Loucy (cell line): ENCODE data around the gene CACNA2D3.

Experiments used
- H2AFZ ChIP-seq: fragments of 200-600 bp; sonication (generic); 2 replicates; pipeline ENCODE4 v1.6.0; 2016; ENCODE audit warnings: antibody characterized with exemption, mild to moderate bottlenecking, low read length, moderate library complexity
- H3F3A ChIP-seq: fragments of 200-600 bp; 2 replicates; pipeline ENCODE4 v1.6.0; 2016; ENCODE audit warnings: antibody characterized with exemption, low read depth, mild to moderate bottlenecking
- H3K27me3 ChIP-seq: fragments of 200-600 bp; sonication (generic); 2 replicates; pipeline ENCODE4 v1.6.1; 2014; ENCODE audit warnings: low read length, mild to moderate bottlenecking; ENCODE audit not compliant: insufficient read depth, poor library complexity, severe bottlenecking
- H3K36me3 ChIP-seq: fragments of 200-600 bp; sonication (generic); 2 replicates; pipeline ENCODE4 v1.6.1; 2016; ENCODE audit warnings: low read length; ENCODE audit not compliant: insufficient read depth
- H3K4me1 ChIP-seq: fragments of 200-600 bp; sonication (generic); 2 replicates; pipeline ENCODE4 v1.5.1; 2014; ENCODE audit warnings: low read length, mild to moderate bottlenecking; ENCODE audit not compliant: insufficient read depth, poor library complexity, severe bottlenecking
- H3K4me2 ChIP-seq: fragments of 200-600 bp; sonication (generic); 2 replicates; pipeline ENCODE4 v1.6.0; 2014; ENCODE audit warnings: antibody characterized with exemption, low read length, low read depth, mild to moderate bottlenecking; ENCODE audit not compliant: poor library complexity, severe bottlenecking
- H3K4me3 ChIP-seq: fragments of 200-600 bp; sonication (generic); 2 replicates; pipeline ENCODE4 v1.5.1; 2014; ENCODE audit warnings: low read length, mild to moderate bottlenecking, mixed read lengths; ENCODE audit not compliant: poor library complexity, severe bottlenecking
- H3K79me2 ChIP-seq: fragments of 200-600 bp; sonication (generic); 2 replicates; pipeline ENCODE4 v1.6.1; 2014; ENCODE audit warnings: low read length; ENCODE audit not compliant: insufficient read depth
- H3K9ac ChIP-seq: fragments of 200-600 bp; sonication (generic); 2 replicates; pipeline ENCODE4 v1.6.0; 2014; ENCODE audit warnings: mild to moderate bottlenecking, low read depth, low read length, moderate library complexity; ENCODE audit not compliant: poor library complexity, severe bottlenecking
- H3K9me2 ChIP-seq: fragments of 200-600 bp; sonication (generic); replicated peaks from 2 replicates; pipeline ENCODE4 v1.6.1; 2016; ENCODE audit warnings: low read depth, low read length, mixed read lengths
- H3K9me3 ChIP-seq: fragments of 200-600 bp; sonication (generic); 2 replicates; pipeline ENCODE4 v1.6.1; 2014; ENCODE audit warnings: mild to moderate bottlenecking, antibody characterized with exemption, low read length, low read depth; ENCODE audit not compliant: insufficient read depth
- H4K20me1 ChIP-seq: fragments of 200-600 bp; sonication (generic); 2 replicates; pipeline ENCODE4 v1.6.0; 2014; ENCODE audit warnings: antibody characterized with exemption, low read length, mild to moderate bottlenecking; ENCODE audit not compliant: insufficient read depth, poor library complexity, severe bottlenecking
- CTCF ChIP-seq: fragments of 200-600 bp; sonication (generic); conservative IDR thresholded peaks from 2 replicates; pipeline ENCODE4 v1.5.1; 2014; ENCODE audit warnings: mild to moderate bottlenecking, antibody characterized with exemption, low read length
- EZH2phosphoT487 ChIP-seq: fragments of 200-600 bp; IDR thresholded peaks from 2 replicates; pipeline ENCODE4 v1.6.1; 2018; ENCODE audit warnings: antibody characterized with exemption, mild to moderate bottlenecking, moderate library complexity, borderline replicate concordance

Gene CACNA2D3

GRCh38 chr3:54670201-54671000, 548.0 kb downstream of the CACNA2D3 start:
- Histone ChIP-seq H3K4me2 (no peak overlapping the region), H4K20me1 (no peaks in the 10 kb centered on the region), H3K9me3 (0 out of 2 replicates have a peak, but pooled peaks cover 3% of the 10 kb centered on the region), H3K27me3 (no peaks in the 10 kb centered on the region), H3K9me2 (no peaks in the 10 kb centered on the region), H3K9ac (no peak overlapping the region), H3K4me3 (no peak overlapping the region), H3K36me3 (no peaks in the 10 kb centered on the region), H3F3A (no peaks in the 10 kb centered on the region), H2AFZ (no peak overlapping the region), H3K79me2 (no peaks in the 10 kb centered on the region), H3K4me1 (no peaks in the 10 kb centered on the region)
- TF ChIP-seq CTCF (no peak), EZH2phosphoT487 (no peak)

DNA sequence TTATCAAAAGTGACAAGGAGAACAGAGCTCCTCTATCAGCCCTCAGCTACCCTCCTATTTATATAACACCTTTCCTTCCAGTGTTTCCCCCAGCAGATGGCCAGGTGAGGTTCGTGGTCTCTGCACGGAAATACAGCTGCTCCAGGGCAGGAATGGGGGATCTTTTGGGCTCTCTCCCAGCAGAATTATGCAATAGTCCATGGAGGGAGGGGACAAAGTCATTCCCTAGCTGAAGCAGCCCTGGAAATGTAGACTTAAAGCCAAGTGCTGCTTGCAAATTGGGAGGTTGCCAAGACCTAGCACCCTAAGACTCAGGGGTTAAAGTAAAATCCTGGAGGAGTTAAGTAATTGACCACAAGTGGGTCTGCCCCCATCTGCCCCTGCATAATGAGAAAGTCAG, 549.2 kb downstream of the CACNA2D3 start:
- no peaks in the 10 kb centered on the region for H3K27me3 ChIP-seq
- H3K4me1 ChIP-seq: no peaks in the 10 kb centered on the region
- no peak overlapping the region for H3K4me3 ChIP-seq
- no peak overlapping the region for H3K9ac ChIP-seq
- no peaks in the 10 kb centered on the region for H3K36me3 ChIP-seq
- H4K20me1 ChIP-seq: no peaks in the 10 kb centered on the region
- H3K9me2 ChIP-seq: no peaks in the 10 kb centered on the region
- no peaks in the 10 kb centered on the region for H3K79me2 ChIP-seq
- H3F3A ChIP-seq: no peaks in the 10 kb centered on the region
- no peak for TF ChIP-seq CTCF
- no peak for TF ChIP-seq EZH2phosphoT487
- H2AFZ ChIP-seq: no peak overlapping the region
- 0 out of 2 replicates have a peak, but pooled peaks cover 3% of the 10 kb centered on the region for H3K9me3 ChIP-seq
- H3K4me2 ChIP-seq: no peak overlapping the region

GRCh38 chr3:54676087-54676486, 553.7 kb downstream of the CACNA2D3 start:
- TF ChIP-seq EZH2phosphoT487 (no peak), CTCF (no peak)
- H2AFZ ChIP-seq: no peak overlapping the region
- H3K9me3 ChIP-seq: no peaks in the 10 kb centered on the region
- no peaks in the 10 kb centered on the region for H3F3A ChIP-seq
- no peaks in the 10 kb centered on the region for H3K4me1 ChIP-seq
- no peaks in the 10 kb centered on the region for H3K9me2 ChIP-seq
- no peak overlapping the region for H3K4me3 ChIP-seq
- H3K36me3 ChIP-seq: no peaks in the 10 kb centered on the region
- H3K4me2 ChIP-seq: no peak overlapping the region
- H4K20me1 ChIP-seq: no peaks in the 10 kb centered on the region
- H3K9ac ChIP-seq: no peak overlapping the region
- no peaks in the 10 kb centered on the region for H3K79me2 ChIP-seq
- H3K27me3 ChIP-seq: no peaks in the 10 kb centered on the region
